H1 (cell line): ENCODE data around the gene ALX1. TPM values are rescaled to one million over a fixed set of nuclear protein-coding genes. Genes with fewer than 3 reads are reported as not detected.

Experiments used
- KDM5A ChIP-seq: fragments of 200-600 bp; IDR thresholded peaks from 2 replicates; pipeline ENCODE4 v1.7.1; 2012; ENCODE audit warnings: mild to moderate bottlenecking, low read length, inconsistent platforms, mixed read lengths
- PHF8 ChIP-seq: fragments of 200-600 bp; sonication (generic); conservative IDR thresholded peaks from 2 replicates; pipeline ENCODE4 v1.7.1; 2012; ENCODE audit warnings: low read depth, mild to moderate bottlenecking, inconsistent platforms, low read length, moderate library complexity
- TCF12 ChIP-seq: IDR thresholded peaks from 2 replicates; pipeline ENCODE4 v1.6.1; 2011; ENCODE audit warnings: low read depth, mild to moderate bottlenecking, low read length
- USF2 ChIP-seq: IDR thresholded peaks from 2 replicates; pipeline ENCODE4 v1.6.1; 2011; ENCODE audit warnings: low read length, improper control_type of control experiment
- polyA plus RNA-seq, 7 experiments: library from polyadenylated mRNA; depleted of rRNA in 3 of 7; stranded (reverse) in 5 of 7; unstranded in 2 of 7; fragments of >200 nt in 5 of 7; fragments of 200-250 nt in 2 of 7; gene quantifications; 1 replicate in 5 of 7; 2 replicates in 1 of 7; 4 replicates in 1 of 7; pipeline versions ENCODE4 v1.2.1 to v1.2.3, GENCODE V29; 2011 to 2013; ENCODE audit warnings: missing spikeins in 2 of 7, mixed read lengths in 2 of 7
- total RNA-seq: library from RNA; stranded (reverse); fragmentation: NEBNext Ultra II Directional; extraction: Animal tissue kit (Norgen Biotek cat#: 25700); gene quantifications from 2 replicates; pipeline ENCODE4 v1.2.1, GENCODE V29; 2021

ALX1 gene
- total and polyA plus RNA-seq, 2 of the 8 experiments (the other 6 are each of a cell fraction or from before 2014, with no cell fraction given), result 0.41 to 0.73 TPM

- TF ChIP-seq USF2 (no peak), PHF8 (no peak), KDM5A (no peak), TCF12 (no peak)
Measured at GRCh38 chr12:85310456-85311076, 30.5 kb downstream of the ALX1 start (continued).
